ENCODE measurements around the gene TK2.

DNA sequence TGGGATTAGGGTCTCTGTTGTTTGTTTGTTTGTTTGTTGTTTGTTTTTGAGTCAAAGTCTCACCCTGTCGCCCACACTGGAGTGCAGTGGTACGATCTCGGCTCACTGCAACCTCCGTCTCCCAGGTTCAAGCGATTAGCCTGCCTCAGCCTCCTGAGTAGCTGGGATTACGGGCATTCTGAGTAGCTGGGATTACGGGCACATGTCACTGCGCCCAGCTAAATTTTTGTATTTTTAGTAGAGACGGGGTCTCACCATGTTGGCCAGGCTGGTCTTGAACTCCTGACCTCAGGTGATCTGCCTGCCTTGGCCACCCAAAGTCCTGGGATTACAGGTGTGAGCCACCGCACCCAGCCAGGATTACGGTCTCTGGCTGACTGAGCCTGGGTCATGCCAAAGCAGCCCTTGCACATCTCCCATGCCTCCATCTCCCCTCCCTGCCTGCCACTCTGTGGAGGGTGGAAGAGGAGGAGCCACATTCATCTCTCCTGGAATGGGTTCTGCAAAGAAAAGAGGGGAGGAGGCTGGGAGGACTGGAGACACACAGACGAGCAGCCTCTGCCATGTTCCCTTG, 63.6 kb downstream of the TK2 start:
- TF ChIP-seq, protein P1, sequence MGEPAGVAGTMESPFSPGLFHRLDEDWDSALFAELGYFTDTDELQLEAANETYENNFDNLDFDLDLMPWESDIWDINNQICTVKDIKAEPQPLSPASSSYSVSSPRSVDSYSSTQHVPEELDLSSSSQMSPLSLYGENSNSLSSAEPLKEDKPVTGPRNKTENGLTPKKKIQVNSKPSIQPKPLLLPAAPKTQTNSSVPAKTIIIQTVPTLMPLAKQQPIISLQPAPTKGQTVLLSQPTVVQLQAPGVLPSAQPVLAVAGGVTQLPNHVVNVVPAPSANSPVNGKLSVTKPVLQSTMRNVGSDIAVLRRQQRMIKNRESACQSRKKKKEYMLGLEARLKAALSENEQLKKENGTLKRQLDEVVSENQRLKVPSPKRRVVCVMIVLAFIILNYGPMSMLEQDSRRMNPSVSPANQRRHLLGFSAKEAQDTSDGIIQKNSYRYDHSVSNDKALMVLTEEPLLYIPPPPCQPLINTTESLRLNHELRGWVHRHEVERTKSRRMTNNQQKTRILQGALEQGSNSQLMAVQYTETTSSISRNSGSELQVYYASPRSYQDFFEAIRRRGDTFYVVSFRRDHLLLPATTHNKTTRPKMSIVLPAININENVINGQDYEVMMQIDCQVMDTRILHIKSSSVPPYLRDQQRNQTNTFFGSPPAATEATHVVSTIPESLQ (CRISPR knock-in tag; IDR thresholded peaks at IDR 0.05), result no peak
- TF ChIP-seq FOXK1 (CRISPR knock-in tag; IDR thresholded peaks at IDR 0.05; ENCODE audit: borderline replicate concordance) (no peak), POLR2A (conservative IDR thresholded peaks at IDR 0.05) (no peak), EZH2 (IDR thresholded peaks at IDR 0.05; ENCODE audit: borderline replicate concordance, low read depth, low read length) (no peak), TAF7 (tag; IDR thresholded peaks at IDR 0.05) (no peak), SRSF1 (IDR thresholded peaks at IDR 0.05; ENCODE audit: low read depth, low read length) (no peak), PHTF2 (CRISPR knock-in tag; IDR thresholded peaks at IDR 0.05) (no peak), NR2C2 (CRISPR knock-in tag; IDR thresholded peaks at IDR 0.05) (no peak), NR2C2 (tag; IDR thresholded peaks at IDR 0.05) (no peak), POLR2AphosphoS5 (IDR thresholded peaks at IDR 0.05; ENCODE audit: control insufficient read depth, insufficient read depth, low read depth, low read length) (no peak), HIVEP1 (CRISPR knock-in tag; IDR thresholded peaks at IDR 0.05) (no peak)
- TF ChIP-seq, protein P2, sequence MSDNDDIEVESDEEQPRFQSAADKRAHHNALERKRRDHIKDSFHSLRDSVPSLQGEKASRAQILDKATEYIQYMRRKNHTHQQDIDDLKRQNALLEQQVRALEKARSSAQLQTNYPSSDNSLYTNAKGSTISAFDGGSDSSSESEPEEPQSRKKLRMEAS (CRISPR knock-in tag; IDR thresholded peaks at IDR 0.05), result no peak
